Liver (tissue), 9 donors: ENCODE data around the gene RFT1. TPM values are rescaled to one million over a fixed set of nuclear protein-coding genes. Genes with fewer than 3 reads are reported as not detected.

Source experiments
- DNase-seq: peaks from one replicate; pipeline ENCODE4 v3.0.0-alpha.2; 2017; ENCODE audit warnings: low spot score
- H3K27ac ChIP-seq, 2 donors: one replicate each; pipeline ENCODE4 v1.7.0; 2013; ENCODE audit warnings: inconsistent platforms in 2 of 2, low read length in 2 of 2, control low read depth in 1 of 2, low read depth in 1 of 2, mild to moderate bottlenecking in 1 of 2
- H3K27me3 ChIP-seq, 4 donors: one replicate each; pipeline versions ENCODE4 v1.6.1 to v1.7.0; 2013; ENCODE audit warnings: low read length in 3 of 4, inconsistent platforms in 1 of 4, mild to moderate bottlenecking in 1 of 4, moderate library complexity in 1 of 4; ENCODE audit not compliant: control insufficient read depth in 4 of 4, insufficient read depth in 4 of 4
- H3K36me3 ChIP-seq, 4 donors: one replicate each; pipeline versions ENCODE4 v1.6.1 to v1.7.0; 2013; ENCODE audit warnings: low read length in 3 of 4, mild to moderate bottlenecking in 3 of 4, low read depth in 1 of 4, moderate library complexity in 1 of 4; ENCODE audit not compliant: control insufficient read depth in 4 of 4, insufficient read depth in 3 of 4
- H3K4me1 ChIP-seq, 4 donors: one replicate each; pipeline versions ENCODE4 v1.6.1 to v1.7.0; 2013; ENCODE audit warnings: low read length in 3 of 4, mild to moderate bottlenecking in 3 of 4, moderate library complexity in 1 of 4; ENCODE audit not compliant: control insufficient read depth in 4 of 4, insufficient read depth in 4 of 4
- H3K4me3 ChIP-seq, 3 donors: one replicate each; pipeline versions ENCODE4 v1.6.1 to v1.7.0; 2013; ENCODE audit warnings: low read length in 3 of 3, control low read depth in 1 of 3, low read depth in 1 of 3, mild to moderate bottlenecking in 1 of 3
- H3K9ac ChIP-seq, 2 donors: one replicate each; pipeline ENCODE4 v1.7.0; 2013; ENCODE audit warnings: low read length in 2 of 2, mild to moderate bottlenecking in 2 of 2, moderate library complexity in 2 of 2, control low read depth in 1 of 2, low read depth in 1 of 2
- H3K9me3 ChIP-seq, 4 donors: one replicate each; pipeline versions ENCODE4 v1.6.1 to v1.7.0; 2013; ENCODE audit warnings: low read length in 3 of 4; ENCODE audit not compliant: control insufficient read depth in 4 of 4
- CTCF ChIP-seq: fragments of 150-350 bp; IDR thresholded peaks from 2 replicates; pipeline ENCODE4 v1.5.1; 2017; ENCODE audit warnings: improper control_type of control experiment, low read depth, low read length; ENCODE audit not compliant: missing input control
- EGR1 ChIP-seq, 2 donors: IDR thresholded peaks; 2 replicates each; pipeline ENCODE4 v1.6.1; 2016 to 2018; ENCODE audit warnings: antibody characterized with exemption in 2 of 2, low read depth in 2 of 2
- FOXA1 ChIP-seq: IDR thresholded peaks from 2 replicates; pipeline ENCODE4 v1.6.1; 2016; ENCODE audit warnings: antibody characterized with exemption
- FOXA2 ChIP-seq: IDR thresholded peaks from 2 replicates; pipeline ENCODE4 v1.6.1; 2016; ENCODE audit warnings: antibody characterized with exemption
- GABPA ChIP-seq, 2 donors: IDR thresholded peaks in 1 of 2; conservative IDR thresholded peaks in 1 of 2; 2 replicates each; pipeline ENCODE4 v1.6.1; 2016; ENCODE audit warnings: antibody characterized with exemption in 2 of 2, mild to moderate bottlenecking in 1 of 2, moderate library complexity in 1 of 2
- HNF4A ChIP-seq, 2 donors: conservative IDR thresholded peaks; 2 replicates each; pipeline ENCODE4 v1.6.1; 2016; ENCODE audit warnings: antibody characterized with exemption in 2 of 2, mild to moderate bottlenecking in 2 of 2
- HNF4G ChIP-seq: IDR thresholded peaks from 2 replicates; pipeline ENCODE4 v1.6.1; 2016; ENCODE audit warnings: antibody characterized with exemption
- JUND ChIP-seq, 2 donors: IDR thresholded peaks; 2 replicates each; pipeline ENCODE4 v1.6.1; 2016; ENCODE audit warnings: antibody characterized with exemption in 2 of 2
- MAX ChIP-seq: IDR thresholded peaks from 2 replicates; pipeline ENCODE4 v1.6.1; 2016; ENCODE audit warnings: antibody characterized with exemption
- NR2F2 ChIP-seq: IDR thresholded peaks from 2 replicates; pipeline ENCODE4 v1.6.1; 2016; ENCODE audit warnings: antibody characterized with exemption
- RAD21 ChIP-seq, 2 donors: IDR thresholded peaks; 2 replicates each; pipeline ENCODE4 v1.6.1; 2016; ENCODE audit warnings: antibody characterized with exemption in 2 of 2, mild to moderate bottlenecking in 2 of 2
- RXRA ChIP-seq, 2 donors: IDR thresholded peaks; 2 replicates each; pipeline ENCODE4 v1.6.1; 2017 to 2018; ENCODE audit warnings: antibody characterized with exemption in 2 of 2, mild to moderate bottlenecking in 1 of 2
- SP1 ChIP-seq: IDR thresholded peaks from 2 replicates; pipeline ENCODE4 v1.6.1; 2018; ENCODE audit warnings: antibody characterized with exemption, mild to moderate bottlenecking
- TAF1 ChIP-seq: conservative IDR thresholded peaks from 2 replicates; pipeline ENCODE4 v1.6.1; 2016; ENCODE audit warnings: antibody characterized with exemption, mild to moderate bottlenecking
- YY1 ChIP-seq: IDR thresholded peaks from 2 replicates; pipeline ENCODE4 v1.6.1; 2016; ENCODE audit warnings: antibody characterized with exemption, mild to moderate bottlenecking
- WGBS: extraction: QIAGEN DNeasy Blood & Tissue Kit; methylation state at CpG from one replicate; pipeline ENCODE4 v1.1.7; 2013; 5-methylcytosine and 5-hydroxymethylcytosine counted together
- polyA plus RNA-seq, 2 donors: library from polyadenylated mRNA; stranded (reverse) in 1 of 2; unstranded in 1 of 2; fragments of 200-250 nt in 1 of 2; fragments of >200 nt in 1 of 2; fragmentation: Nextera tagmentation in 1 of 2; extraction: Ambion mirVana in 1 of 2; gene quantifications; one replicate each; pipeline versions ENCODE4 v1.2.1 to v1.2.3, GENCODE V29; 2013 to 2015
- total RNA-seq, 2 donors: library from RNA; depleted of rRNA; stranded (reverse); fragments of >200 nt; gene quantifications; one replicate each; pipeline ENCODE4 v1.2.3, GENCODE V29; 2014
- TF ChIP-seq, protein P1 (sequence below): IDR thresholded peaks from 2 replicates; pipeline ENCODE4 v1.6.1; 2016; ENCODE audit warnings: antibody characterized with exemption, mild to moderate bottlenecking
- TF ChIP-seq, protein P2 (sequence below): IDR thresholded peaks from 2 replicates; pipeline ENCODE4 v1.6.1; 2016; ENCODE audit warnings: antibody characterized with exemption
- TF ChIP-seq, protein P3 (sequence below): IDR thresholded peaks from 2 replicates; pipeline ENCODE4 v1.6.1; 2016; ENCODE audit warnings: antibody characterized with exemption
- donor health status: healthy.
- donor health status: healthy.
- donor health status: healthy.
- donor health status: healthy.
- donor health status: healthy.

The RFT1 gene
- total and polyA plus RNA-seq, 4 donors: 8.0 to 12.6 (median 11.8) TPM

- 83% methylated on average over 5 of the region's 5 CpGs for WGBS
- Histone ChIP-seq H3K4me3 (no peak overlapping the region), H3K9me3 (no peaks in the 10 kb centered on the region), H3K36me3 (peaks cover 20 to 88% (median 66%) of the 10 kb centered on the region in 4 donors), H3K27me3 (no peaks in the 10 kb centered on the region), H3K9ac (no peak overlapping the region), H3K27ac (no peak overlapping the region), H3K4me1 (no peaks in the 10 kb centered on the region)
- DNase-seq: no peak
- TF ChIP-seq HNF4A (conservative IDR thresholded peaks at IDR 0.05) (no peak), RXRA (IDR thresholded peaks at IDR 0.05) (no peak), FOXA2 (no peak), SP1 (no peak), NR2F2 (no peak), JUND (IDR thresholded peaks at IDR 0.05) (no peak), FOXA1 (no peak), MAX (no peak)
These were observed 9.9 kb downstream of the RFT1 start for GRCh38 chr3:53120336-53120735.

DNA sequence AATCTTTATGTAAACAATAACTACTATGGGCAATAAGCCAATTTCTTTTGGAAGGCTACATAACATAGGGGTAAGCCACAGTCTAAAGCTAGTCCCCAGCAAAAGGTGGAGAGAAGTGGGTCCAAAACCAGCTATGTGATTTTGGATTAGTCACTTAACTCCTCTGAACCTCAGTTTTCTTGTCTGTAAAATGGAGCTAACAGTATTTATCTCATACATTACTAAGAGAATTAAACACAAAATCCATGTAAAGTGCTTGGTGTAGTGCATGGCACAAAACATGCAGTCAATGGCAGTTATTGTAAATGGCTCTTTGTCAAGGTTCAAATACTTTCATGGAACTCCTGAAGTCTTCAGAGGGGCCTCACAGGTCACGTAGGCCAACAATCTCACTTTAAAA is 13.3 kb downstream of the RFT1 start:
- DNase-seq: no peak
- peaks cover 0 to 5% (median 2%) of the 10 kb centered on the region in 4 donors for H3K4me1 ChIP-seq
- TF ChIP-seq HNF4G (no peak), SP1 (no peak), EGR1 (IDR thresholded peaks at IDR 0.05; ENCODE audit: low read depth in 2 of 2) (no peak), CTCF (no peak), JUND (IDR thresholded peaks at IDR 0.05) (no peak), GABPA (IDR thresholded peaks at IDR 0.05 in 1 of 2, conservative IDR thresholded peaks at IDR 0.05 in 1 of 2) (no peak), FOXA1 (no peak), YY1 (no peak), MAX (no peak), FOXA2 (no peak), RXRA (IDR thresholded peaks at IDR 0.05) (no peak), NR2F2 (no peak), HNF4A (conservative IDR thresholded peaks at IDR 0.05) (no peak), TAF1 (no peak), RAD21 (IDR thresholded peaks at IDR 0.05) (no peak)
- TF ChIP-seq, protein P1, sequence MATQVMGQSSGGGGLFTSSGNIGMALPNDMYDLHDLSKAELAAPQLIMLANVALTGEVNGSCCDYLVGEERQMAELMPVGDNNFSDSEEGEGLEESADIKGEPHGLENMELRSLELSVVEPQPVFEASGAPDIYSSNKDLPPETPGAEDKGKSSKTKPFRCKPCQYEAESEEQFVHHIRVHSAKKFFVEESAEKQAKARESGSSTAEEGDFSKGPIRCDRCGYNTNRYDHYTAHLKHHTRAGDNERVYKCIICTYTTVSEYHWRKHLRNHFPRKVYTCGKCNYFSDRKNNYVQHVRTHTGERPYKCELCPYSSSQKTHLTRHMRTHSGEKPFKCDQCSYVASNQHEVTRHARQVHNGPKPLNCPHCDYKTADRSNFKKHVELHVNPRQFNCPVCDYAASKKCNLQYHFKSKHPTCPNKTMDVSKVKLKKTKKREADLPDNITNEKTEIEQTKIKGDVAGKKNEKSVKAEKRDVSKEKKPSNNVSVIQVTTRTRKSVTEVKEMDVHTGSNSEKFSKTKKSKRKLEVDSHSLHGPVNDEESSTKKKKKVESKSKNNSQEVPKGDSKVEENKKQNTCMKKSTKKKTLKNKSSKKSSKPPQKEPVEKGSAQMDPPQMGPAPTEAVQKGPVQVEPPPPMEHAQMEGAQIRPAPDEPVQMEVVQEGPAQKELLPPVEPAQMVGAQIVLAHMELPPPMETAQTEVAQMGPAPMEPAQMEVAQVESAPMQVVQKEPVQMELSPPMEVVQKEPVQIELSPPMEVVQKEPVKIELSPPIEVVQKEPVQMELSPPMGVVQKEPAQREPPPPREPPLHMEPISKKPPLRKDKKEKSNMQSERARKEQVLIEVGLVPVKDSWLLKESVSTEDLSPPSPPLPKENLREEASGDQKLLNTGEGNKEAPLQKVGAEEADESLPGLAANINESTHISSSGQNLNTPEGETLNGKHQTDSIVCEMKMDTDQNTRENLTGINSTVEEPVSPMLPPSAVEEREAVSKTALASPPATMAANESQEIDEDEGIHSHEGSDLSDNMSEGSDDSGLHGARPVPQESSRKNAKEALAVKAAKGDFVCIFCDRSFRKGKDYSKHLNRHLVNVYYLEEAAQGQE: no peak
- TF ChIP-seq, protein P2, sequence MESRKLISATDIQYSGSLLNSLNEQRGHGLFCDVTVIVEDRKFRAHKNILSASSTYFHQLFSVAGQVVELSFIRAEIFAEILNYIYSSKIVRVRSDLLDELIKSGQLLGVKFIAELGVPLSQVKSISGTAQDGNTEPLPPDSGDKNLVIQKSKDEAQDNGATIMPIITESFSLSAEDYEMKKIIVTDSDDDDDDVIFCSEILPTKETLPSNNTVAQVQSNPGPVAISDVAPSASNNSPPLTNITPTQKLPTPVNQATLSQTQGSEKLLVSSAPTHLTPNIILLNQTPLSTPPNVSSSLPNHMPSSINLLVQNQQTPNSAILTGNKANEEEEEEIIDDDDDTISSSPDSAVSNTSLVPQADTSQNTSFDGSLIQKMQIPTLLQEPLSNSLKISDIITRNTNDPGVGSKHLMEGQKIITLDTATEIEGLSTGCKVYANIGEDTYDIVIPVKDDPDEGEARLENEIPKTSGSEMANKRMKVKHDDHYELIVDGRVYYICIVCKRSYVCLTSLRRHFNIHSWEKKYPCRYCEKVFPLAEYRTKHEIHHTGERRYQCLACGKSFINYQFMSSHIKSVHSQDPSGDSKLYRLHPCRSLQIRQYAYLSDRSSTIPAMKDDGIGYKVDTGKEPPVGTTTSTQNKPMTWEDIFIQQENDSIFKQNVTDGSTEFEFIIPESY: no peak
- TF ChIP-seq, protein P3, sequence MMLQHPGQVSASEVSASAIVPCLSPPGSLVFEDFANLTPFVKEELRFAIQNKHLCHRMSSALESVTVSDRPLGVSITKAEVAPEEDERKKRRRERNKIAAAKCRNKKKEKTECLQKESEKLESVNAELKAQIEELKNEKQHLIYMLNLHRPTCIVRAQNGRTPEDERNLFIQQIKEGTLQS: no peak
- H3K9ac ChIP-seq: no peak overlapping the region
- no peaks in the 10 kb centered on the region for H3K27me3 ChIP-seq
- no peak overlapping the region for H3K27ac ChIP-seq
- WGBS: 93% methylated on average over 1 of the region's 1 CpG
- no peak overlapping the region for H3K4me3 ChIP-seq
- H3K9me3 ChIP-seq: no peaks in the 10 kb centered on the region
- peaks cover 11 to 58% (median 40%) of the 10 kb centered on the region in 4 donors for H3K36me3 ChIP-seq
